Activated gamma-delta T cell treated with anti-CD3 and anti-CD28 coated beads, Interleukin-2, amount 50 U/mL, for 16 hours (primary cell): ENCODE measurements around the gene HOXD11.

Experiments
- DNase-seq: peaks from one replicate; pipeline ENCODE4 v3.0.0-alpha.2; 2020; ENCODE audit warnings: low read depth

HOXD11 gene

DNA sequence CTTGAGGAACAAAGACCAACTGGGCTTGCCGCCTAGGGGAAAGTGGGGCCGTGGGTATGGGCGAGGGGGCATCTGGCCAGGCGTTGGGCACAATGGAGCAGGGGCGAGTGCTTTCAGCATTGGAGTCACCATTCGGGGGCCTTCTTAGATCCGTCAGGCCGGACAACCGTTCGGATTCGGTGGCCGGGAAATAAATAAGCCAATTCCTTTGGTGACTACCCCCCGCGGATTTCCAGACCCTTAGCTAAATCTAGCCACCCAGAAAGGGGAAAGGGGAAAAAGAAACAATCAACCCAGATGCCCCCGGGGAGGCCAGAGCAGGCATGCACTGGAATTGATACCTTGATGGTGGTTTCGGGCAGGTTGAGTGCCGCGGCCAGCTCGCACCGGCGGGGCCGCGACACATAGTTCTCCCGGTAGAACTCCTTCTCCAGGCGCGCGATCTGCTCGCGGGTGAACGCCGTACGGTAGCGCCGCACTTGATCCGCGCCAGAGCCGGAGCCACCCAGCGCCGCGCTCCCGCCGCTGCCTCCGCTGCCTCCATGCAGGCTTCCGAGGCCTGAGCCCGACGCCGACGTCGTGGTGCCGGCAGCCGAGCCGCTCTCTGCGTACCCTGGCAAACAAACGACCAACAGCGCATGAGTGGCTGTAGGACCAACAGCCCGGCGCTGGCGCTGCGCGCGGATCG is 25.1 kb upstream of the HOXD11 start:
- DNase-seq, result no peak

DNA sequence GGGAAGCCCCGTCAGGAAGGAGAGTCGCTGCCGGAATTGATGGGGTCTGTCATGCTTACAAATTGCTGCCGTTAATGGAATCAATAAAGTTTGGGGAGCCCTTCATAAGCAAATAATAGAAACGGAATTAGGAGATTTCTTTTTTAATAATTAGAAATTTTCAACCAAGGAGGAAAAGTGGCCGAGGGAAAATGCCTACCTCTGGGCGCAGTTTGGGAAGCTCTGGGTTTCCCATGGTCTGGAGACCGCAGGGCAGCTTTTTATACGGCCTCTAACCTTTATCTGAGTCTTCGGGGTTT is 24.6 kb upstream of the HOXD11 start:
- DNase-seq, result no peak

DNA sequence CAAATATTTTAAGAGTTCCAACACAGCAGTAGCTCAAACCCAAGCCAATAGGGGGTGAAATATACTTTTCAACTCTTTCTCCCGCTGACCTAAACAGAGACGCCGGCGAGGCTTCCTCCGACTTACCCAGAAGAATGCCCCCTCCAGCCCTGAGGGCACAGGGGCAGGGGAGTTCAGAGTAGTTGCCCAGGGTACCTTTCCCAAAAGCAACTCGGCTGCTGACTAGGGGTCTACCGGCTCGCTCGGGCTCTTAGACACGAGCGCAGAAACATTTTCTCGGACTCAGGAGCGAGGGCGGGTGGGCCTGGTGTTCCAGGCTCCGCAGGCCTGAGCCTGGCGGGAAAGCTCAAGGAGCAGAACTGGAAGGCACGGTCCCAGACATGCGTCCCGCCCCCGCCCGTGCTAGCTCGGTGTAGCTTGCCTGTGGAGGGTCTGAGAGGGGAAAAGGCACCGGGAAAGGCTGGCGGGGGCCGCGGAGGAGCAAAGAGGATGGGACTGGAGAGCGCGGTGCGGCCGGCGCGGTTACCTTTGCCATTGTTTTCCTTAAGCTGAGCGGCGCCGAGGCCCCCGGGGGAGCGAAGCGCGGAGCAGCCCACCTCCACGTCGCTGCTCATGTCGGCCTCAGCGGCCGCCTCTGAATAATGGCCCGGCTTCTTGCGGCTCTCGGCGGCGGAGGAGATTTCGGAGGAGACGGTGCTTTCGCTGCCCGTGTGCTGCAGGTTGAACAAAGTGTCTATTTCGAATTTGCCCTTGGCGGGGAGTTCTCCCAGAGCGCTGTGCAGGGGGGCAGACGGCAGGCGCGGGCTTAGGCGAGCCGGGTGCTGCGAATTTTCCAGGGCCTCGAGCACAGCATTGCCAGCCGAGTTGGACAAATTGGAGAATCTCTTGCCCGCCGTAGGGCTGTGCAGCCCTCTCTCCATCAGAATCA is 24.0 kb upstream of the HOXD11 start:
- no peak for DNase-seq

DNA sequence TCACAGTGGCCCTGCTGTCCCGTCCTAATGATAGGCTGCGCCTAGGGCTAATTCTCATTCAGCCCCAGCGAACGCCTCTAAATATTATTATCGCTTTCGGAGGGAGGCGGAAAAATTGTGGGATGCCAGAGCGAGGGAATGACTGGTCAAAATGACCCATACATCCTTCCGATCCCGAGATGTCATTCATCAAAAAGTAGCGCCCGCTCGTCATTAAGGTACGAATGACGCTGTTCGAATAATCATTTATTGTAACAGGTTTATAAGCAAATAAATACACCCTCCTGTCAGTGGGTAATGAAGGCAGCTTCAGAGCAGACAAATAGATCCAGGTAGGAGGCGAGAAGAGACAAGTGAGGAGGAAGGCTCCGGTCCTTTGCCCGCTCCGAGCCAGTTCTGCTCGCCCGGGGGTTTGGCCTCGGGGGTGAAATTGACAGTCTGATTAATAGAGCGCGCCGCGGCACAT is 23.3 kb upstream of the HOXD11 start, which contains the start of gene EVX2:
TSS of gene EVX2 (minus strand) at position 167 of the 466 bp plus-strand sequence. CDS start 186 bp downstream, outside the sequence.
- no peak for DNase-seq

DNA sequence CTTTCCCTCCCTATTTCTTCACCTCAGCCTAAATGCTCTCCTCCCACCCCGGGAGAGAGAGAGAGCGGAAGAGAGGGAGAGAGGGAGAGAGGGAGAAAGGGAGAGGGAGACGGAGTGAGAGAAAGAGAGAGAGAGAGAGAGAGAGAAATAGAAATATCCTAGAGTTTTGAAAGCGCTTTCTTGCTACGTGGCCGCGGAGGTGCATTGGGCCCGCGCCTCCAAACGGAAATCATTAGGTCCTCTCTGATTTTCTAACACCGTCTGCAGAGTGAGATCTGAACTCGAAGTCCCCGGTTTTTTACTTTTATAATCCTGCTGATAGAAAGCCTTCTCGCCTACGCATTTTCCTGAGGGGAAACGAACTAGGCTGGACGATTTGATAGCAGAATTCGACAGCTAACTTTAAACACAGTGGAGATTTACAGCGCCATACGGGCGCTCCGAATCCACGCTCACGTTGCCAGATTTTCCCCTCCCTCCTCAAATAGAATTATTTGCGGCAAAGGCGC is 22.4 kb upstream of the HOXD11 start:
- no peak for DNase-seq

DNA sequence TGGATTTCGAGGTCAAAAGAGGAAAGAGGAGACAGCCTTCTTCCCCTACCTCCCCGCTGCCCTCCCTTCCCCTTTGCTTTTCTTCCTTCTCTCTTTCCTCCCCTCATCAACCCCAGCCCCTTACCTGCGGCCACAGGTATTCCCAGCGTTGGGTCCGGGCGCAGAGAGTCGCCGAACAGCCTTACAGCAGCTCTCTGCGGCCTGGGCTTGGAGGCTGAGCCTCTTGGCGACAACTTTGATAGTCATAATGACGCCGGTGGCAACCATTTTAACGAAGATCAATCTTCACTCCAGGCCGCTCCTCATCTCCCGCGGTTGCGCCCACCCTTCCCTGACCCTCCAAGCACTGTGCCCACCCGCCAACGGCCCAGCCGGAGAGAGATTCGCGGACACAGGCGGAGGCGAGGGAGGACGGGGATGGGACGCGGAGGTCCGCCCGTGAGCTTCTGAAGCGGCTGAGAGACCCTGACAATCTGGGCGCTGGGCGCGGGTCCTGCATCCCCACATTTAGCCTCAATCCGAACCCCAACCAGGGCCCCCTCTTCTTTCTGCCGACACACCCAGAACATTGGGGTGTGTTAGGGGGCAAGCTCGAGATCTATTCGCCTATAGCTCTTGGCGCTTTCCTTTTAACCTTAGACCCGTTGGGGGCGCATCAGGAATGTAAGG is 21.8 kb upstream of the HOXD11 start:
- no peak for DNase-seq

DNA sequence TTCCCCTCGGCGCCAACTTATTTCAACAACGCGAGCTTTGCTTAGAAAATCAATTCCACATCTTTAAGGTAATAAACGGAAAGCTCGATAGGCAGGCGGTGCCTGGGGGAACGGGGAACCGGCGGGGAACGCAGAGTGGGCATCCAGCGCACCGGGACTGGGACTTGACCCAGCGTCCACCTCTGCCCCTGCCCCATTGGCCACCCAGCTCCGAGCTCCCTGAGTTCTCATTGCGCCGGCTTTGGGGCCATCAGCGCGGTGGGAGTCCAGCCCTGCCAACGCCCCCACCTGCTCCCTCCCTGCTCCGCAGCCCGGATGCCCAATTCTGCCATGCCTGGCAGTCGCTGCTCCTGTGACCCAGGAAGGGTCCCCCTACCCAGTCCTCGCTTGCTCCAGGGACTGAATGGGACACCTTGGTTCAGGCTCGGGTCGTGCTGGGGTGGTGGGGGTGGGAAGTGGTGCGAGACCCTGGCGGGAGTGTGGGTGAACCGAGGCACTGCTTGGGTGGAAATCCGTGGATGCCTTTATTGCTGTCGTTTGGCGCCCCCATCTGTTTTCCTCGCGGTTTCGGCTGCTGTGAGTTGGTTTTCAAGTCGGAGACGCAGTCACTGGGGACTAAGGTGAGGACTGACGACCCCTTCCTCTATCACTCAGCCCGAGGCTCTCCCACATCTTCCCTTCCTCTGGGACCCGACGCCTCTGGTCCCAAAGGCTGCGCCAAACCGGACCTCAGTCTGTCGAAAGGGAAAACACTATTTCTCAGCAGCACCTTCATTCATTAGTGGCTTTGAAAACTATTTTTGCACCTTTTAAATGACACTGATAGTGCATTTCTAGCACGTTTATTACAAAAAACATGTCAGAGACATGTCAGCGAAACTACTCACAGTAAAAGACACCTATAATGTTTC is 21.0 kb upstream of the HOXD11 start:
- no peak for DNase-seq

DNA sequence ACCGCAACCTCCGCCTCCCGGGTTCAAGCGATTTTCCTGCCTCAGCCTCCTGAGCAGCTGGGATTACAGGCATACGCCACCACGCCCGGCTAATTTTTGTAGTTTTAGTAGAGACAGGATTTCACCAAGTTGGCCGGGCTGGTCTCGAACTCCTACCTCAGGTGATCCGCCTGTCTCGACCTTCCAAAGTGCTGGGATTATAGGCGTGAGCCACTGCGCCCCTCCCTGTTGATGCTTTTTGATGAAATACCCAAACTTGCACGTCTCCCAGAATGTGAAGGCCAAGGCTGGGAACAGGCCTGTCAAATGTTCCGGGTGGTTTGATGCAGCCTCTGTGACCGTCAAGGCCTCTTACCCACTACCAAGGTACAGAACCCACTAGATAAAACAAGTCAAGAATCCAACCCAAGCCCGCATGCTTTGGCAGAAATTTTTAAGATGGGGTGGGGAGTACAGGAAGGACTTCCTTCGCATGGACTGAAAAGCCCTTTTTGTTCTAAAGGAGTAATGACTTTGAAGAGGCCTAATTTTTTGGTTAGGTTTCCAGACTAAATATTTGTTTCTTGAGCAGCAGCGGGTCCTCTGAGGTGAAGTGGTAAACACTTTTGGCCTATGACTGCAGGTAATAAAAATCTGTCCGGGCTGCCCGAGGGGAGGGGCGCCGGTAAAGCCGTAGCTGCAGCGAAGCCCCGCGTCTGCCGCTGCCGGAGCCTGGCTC is 19.6 kb upstream of the HOXD11 start:
- no peak for DNase-seq

DNA sequence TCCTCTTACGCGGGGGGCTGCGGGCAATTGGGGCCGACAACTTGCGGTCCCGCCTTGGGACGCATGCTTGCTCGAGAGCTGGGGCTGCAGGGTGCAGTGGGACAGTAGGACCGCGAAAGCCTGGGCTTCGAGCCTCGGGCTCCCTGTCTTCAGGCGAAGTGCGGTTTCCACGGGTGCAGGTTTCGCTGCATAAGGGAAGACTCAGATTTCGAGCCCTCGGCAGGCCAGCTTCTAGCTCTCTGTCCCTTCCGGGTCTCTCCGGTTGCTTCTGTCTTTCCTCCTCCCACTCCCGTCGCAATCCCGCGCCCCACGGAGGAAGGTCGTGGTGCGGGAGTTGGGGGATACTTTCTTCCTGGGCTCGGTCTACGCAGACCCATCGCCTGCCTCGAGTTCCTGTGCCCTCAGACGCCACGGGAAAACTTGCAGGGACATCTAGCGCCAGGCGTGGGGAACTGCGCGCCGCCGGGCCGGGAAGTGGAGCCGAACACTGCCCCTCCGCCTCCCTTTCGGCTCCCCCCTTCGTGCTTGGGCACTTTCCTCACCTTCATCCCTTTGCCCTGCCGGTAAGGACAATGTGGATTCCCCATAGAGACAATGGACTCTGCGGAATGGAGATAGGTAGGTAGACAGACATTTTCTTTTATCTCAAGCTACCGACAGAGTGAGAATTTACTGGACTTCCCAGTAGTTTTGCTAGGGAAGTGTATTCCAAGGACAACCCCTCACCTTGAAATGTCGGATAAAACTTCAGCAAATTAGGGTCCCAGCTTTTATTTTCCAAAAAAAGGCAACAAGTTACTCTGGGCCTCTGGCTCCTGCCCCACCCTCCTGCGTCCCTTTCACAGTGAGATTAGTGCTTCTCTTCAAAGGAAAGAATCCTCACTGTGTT is 18.8 kb upstream of the HOXD11 start:
- DNase-seq, result no peak

DNA sequence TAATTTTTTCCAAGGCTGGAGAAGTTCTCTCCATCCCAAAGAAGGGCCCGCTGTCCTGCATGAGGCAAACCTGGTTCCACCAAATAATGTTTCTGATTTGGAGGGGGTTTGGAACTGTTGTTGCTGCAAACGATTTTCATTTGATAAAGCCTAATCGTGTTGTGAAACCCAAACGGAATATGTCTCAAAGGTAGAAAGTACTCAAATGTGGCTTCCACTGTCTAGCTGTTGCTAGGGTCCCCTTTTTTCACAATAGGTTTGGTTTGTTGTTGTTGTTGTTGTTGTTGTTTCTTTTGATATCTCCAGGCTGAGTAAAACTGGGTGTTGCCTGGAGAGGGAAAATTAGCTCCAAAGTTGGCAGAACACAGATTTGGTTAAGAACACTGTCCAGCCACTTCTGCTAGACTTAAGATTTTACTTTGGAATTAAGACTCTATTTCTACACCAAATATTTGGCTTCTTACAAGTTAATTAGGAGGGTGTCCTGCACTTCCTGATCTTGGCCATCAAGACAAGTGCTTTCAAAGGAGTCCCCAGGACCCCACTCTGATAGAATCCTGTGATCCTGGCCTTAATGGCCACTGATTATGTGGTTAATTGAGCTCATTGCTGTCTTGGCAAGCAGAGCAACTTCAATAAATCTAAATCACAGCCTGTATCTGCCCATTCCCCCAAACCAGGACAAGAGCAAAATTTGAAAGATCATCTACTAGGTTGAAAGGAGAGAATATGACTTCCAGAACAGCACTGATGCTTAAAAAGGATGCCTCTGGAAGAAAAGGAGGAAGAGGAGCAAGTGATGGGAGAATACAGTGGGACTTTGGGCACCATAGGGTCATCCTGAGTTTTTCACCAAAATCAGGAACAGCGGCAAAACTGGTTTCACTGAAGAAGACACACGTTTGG is 17.9 kb upstream of the HOXD11 start:
- DNase-seq, result no peak

DNA sequence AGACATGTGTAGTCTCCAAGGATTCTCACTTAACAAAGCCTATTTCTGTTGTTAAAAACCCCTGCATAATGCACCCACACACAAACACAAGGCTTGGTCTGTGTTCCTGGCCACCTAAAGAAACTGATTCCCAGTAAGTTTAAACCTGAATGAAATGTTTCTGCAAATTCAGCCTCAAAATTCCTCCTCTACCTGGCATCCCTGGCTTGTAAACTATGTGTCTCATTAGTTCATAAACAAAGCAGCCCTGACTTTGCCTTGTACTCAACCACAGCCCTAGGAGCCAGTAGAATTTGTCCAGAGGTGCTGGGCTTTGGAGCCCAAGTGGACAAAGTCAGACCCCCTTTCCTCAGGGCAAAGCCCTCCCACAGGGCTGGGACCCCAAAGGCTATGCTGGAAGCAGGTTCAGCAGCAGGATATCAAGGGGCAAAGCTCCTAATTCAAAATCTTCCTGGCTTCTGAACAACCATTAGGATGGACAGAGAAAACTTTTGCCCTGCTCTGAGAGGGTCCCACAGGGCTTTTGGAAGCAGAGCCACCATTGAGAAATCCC is 17.2 kb upstream of the HOXD11 start:
- no peak for DNase-seq

DNA sequence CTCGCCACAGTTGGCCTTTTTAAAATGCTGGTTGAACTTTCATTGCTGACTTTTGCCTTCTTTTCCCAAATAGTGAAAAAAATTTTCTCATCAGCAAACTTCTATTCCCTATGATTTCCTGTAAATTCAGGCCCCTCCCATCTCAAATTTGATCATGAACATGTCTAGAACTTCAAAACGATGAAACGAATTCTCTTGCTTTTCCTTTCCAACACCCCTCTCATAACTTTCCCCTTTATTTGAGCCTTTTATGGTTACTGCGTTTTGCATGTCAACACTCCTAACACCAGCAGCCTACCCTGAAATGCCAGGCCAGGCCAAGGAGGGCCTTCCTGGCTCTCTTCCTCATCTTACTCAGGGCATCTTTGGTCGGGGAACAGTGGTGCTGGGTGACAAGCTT is 16.2 kb upstream of the HOXD11 start:
- no peak for DNase-seq

DNA sequence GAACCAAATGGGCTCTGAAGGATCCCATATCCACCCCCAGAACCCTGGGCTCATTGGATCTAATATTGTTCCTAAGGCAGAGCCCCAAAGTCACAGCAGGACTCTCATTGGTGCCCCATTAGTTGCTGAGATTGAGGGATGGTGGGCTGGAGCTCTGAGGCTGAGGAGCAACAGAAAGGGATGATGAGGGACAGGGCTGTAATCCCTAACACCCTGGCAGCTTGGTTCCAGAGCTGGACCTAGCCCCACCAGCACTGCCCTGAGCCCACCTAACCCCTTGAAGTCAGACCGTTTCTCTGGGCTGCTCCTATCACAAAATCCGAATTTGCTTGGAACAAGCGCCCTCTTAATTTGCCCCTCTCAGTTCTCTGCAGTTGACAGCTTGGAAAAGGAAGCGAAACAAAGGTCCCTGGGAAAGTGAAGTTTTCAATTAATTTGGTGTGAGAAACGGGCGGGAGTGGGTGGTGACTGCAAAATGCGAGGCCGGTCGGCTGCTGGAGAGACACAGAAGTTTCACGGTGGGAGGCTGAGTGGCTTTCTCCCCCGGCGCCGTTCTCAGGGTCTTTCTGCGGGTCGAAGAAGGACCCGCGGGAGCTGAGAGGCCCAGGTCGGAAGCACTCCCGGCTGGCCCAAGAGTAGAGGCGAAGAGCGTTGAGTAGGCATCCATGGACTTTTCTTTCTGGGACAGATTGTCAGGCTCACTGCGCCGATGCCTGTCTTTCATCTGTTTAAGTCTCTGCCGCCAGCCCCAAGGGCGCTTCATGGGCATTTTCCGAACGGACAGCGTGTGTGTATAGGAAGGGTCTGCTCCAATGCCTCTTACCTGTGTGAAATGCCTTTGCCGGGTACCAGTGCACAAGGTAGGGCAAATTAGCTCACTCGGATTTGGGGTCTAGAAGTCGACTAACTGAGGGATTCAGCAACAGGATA is 15.5 kb upstream of the HOXD11 start:
- DNase-seq, result no peak

DNA sequence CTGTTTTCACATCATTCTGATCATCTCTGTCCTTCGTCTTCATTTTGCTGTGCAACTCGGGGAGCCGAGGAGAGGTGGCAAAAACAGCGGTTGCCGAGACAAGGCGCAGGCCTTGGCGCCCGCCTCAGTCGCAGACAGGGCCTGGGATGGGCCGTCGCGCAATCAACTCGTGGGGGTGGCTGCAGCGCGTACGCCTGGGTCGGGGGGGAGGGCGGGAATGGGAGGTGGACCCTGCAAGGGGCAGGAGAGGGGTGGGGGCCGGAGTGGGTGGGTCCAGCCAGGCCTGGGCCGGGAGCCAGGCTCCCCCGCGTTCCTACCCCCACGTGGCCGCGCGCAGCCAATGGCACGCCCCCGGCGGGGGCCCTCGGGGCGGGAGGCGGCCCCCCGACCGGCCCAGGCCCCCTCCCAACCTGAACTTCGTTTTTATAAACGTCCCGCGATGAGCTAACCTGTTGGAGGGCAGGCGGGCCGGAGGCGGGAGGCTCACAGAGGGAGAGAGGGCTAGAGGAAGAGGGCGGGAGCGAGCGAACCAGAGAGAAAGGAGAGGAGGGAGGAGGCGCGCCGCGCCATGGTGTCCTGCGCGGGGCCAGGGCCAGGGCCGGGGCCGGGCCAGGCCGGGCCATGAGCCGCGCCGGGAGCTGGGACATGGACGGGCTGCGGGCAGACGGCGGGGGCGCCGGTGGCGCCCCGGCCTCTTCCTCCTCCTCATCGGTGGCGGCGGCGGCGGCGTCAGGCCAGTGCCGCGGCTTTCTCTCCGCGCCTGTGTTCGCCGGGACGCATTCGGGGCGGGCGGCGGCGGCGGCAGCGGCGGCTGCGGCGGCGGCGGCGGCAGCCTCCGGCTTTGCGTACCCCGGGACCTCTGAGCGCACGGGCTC is 14.6 kb upstream of the HOXD11 start, which contains the start of gene HOXD13:
TSS of gene HOXD13 (plus strand) at position 452 of the 875 bp plus-strand sequence. CDS start at position 622, 170 bp downstream.
- DNase-seq, result no peak

DNA sequence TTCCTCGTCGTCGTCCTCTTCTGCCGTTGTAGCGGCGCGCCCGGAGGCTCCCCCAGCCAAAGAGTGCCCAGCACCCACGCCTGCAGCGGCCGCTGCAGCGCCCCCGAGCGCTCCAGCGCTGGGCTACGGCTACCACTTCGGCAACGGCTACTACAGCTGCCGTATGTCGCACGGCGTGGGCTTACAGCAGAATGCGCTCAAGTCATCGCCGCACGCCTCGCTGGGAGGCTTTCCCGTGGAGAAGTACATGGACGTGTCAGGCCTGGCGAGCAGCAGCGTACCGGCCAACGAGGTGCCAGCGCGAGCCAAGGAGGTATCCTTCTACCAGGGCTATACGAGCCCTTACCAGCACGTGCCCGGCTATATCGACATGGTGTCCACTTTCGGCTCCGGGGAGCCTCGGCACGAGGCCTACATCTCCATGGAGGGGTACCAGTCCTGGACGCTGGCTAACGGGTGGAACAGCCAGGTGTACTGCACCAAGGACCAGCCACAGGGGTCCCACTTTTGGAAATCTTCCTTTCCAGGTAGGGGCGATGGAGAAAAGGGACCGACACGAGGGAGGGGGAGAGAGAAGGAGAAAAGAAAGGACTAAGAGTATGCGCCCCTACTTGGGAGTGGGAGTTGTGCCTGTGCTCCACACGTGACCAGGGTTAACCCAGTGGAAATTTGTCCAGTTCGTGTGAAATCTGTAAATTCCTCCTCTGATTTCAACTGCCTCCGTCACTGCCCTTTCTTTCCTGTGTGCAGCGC is 13.8 kb upstream of the HOXD11 start:
- DNase-seq, result no peak

DNA sequence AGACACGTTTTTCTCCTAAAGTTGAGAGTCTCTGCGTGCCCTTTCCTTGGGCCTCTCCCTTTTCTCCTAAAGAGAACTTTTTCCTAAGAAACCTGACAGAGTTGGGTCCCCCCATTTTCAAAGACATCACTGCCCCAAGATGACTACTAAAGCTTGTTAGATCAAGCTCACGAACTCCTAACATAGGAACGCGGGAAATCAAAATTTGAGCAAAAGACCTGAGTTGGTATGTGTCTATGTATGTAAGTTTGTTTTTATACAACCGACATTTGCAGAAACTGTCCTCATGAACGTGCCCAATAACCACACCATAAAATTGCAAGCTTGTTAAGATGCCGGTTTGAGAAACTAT is 13.2 kb upstream of the HOXD11 start:
- DNase-seq, result no peak
